SK-N-MC (cell line): ENCODE results near the gene PARD3.

ENCODE experiments used
- EZH2 ChIP-seq: fragments of 200-600 bp; sonication (generic); IDR thresholded peaks from one replicate; pipeline ENCODE4 v1.6.1; 2017; ENCODE audit warnings: antibody characterized with exemption
- POLR2AphosphoS5 ChIP-seq: IDR thresholded peaks from 2 replicates; pipeline ENCODE4 v1.6.1; 2012; ENCODE audit warnings: mild to moderate bottlenecking, low read depth, low read length, borderline replicate concordance

DNA sequence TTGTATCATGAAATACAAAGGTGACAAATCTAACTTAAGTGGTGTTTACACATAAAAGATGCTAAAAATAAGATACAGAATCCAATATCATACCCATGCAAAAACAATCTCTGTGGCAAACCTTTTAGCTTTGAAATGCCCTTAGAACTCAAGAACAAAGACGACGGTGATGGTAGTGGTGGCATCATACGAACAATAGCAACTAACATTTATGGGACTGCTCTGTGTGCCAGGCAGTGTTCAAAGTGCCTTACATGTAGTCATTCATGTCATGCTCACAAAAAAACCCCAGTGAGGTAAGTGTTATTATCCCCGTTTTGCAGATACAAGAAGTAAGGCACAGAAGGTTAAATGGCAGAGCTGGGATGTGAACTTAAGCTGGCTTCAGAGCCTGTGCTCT lies 563.9 kb downstream of the PARD3 start:
- TF ChIP-seq POLR2AphosphoS5 (no peak), EZH2 (no peak)
